BLaER1 treated with 17β-estradiol and CSF1 and Interleukin-3, amounts not matched to agents 10 nM and 100 nM (cell line): Measurements from ENCODE around the gene SPOCK2.

Experiments
- H3K27ac ChIP-seq, 11 experiments: shearing (Covaris generic); formaldehyde crosslinking; 2 replicates each; pipeline ENCODE4 v1.8.1; 2022
- H3K27me3 ChIP-seq, 11 experiments: shearing (Covaris generic); formaldehyde crosslinking; 2 replicates each; pipeline ENCODE4 v1.8.1; 2022
- H3K36me3 ChIP-seq, 11 experiments: shearing (Covaris generic); formaldehyde crosslinking; 2 replicates each; pipeline ENCODE4 v1.8.1; 2022
- H3K4me1 ChIP-seq, 10 experiments: shearing (Covaris generic); formaldehyde crosslinking; 2 replicates each; pipeline ENCODE4 v1.8.1; 2022
- H3K4me2 ChIP-seq, 11 experiments: shearing (Covaris generic); formaldehyde crosslinking; 2 replicates each; pipeline ENCODE4 v1.8.1; 2022
- H3K4me3 ChIP-seq, 10 experiments: shearing (Covaris generic); formaldehyde crosslinking; 2 replicates each; pipeline ENCODE4 v1.8.1; 2022
- H3K9ac ChIP-seq, 11 experiments: shearing (Covaris generic); formaldehyde crosslinking; 2 replicates each; pipeline ENCODE4 v1.8.1; 2022
- H3K9me3 ChIP-seq, 11 experiments: shearing (Covaris generic); formaldehyde crosslinking; replicated peaks in 1 of 11; 2 replicates each; pipeline ENCODE4 v1.8.1; 2022
- H4K20me1 ChIP-seq, 11 experiments: shearing (Covaris generic); formaldehyde crosslinking; 2 replicates each; pipeline ENCODE4 v1.8.1; 2022
- Cebpa-rat ChIP-seq, 11 experiments: shearing (Covaris generic); IDR thresholded peaks; 2 replicates each; pipeline ENCODE4 v1.8.1; 2022

The SPOCK2 gene

GRCh38 chr10:72094574-72094973, 6.2 kb upstream of the SPOCK2 start:
- Histone ChIP-seq H3K4me2 (no peak overlapping the region), H3K27me3 (peaks cover 15 to 24% (median 19%) of the 10 kb centered on the region in 11 experiments), H3K9me3 (no peaks in the 10 kb centered on the region), H3K4me1 (peaks cover 0 to 2% (median 0%) of the 10 kb centered on the region in 10 experiments; a peak in 5 of 20 replicates), H3K36me3 (peaks cover 24 to 60% (median 37%) of the 10 kb centered on the region in 11 experiments), H3K27ac (no peak overlapping the region), H3K9ac (no peak overlapping the region), H4K20me1 (no peaks in the 10 kb centered on the region), H3K4me3 (no peak overlapping the region)
- TF ChIP-seq Cebpa-rat (IDR thresholded peaks at IDR 0.05): no peak

GRCh38 chr10:72093450-72093849, 5.1 kb upstream of the SPOCK2 start:
- no peak for TF ChIP-seq Cebpa-rat (IDR thresholded peaks at IDR 0.05)
- Histone ChIP-seq H3K27ac (no peak overlapping the region), H3K4me2 (no peak overlapping the region), H3K9ac (no peak overlapping the region), H3K9me3 (no peaks in the 10 kb centered on the region), H3K27me3 (peaks cover 26 to 35% (median 30%) of the 10 kb centered on the region in 11 experiments), H3K4me1 (peaks cover 5 to 13% (median 6%) of the 10 kb centered on the region in 10 experiments), H3K36me3 (peaks cover 22 to 49% (median 33%) of the 10 kb centered on the region in 11 experiments), H4K20me1 (peaks cover 0 to 6% (median 0%) of the 10 kb centered on the region in 11 experiments; a peak in 4 of 22 replicates), H3K4me3 (no peak overlapping the region)

- Histone ChIP-seq H3K4me1 (peaks cover 10 to 18% (median 11%) of the 10 kb centered on the region in 10 experiments), H3K9me3 (no peaks in the 10 kb centered on the region), H3K9ac (no peak overlapping the region), H3K4me2 (no peak overlapping the region), H4K20me1 (peaks cover 0 to 11% (median 3%) of the 10 kb centered on the region in 11 experiments; a peak in 8 of 22 replicates), H3K27ac (no peak overlapping the region), H3K4me3 (no peak overlapping the region), H3K27me3 (peaks cover 30 to 39% (median 35%) of the 10 kb centered on the region in 11 experiments), H3K36me3 (peaks cover 21 to 44% (median 33%) of the 10 kb centered on the region in 11 experiments)
- no peak for TF ChIP-seq Cebpa-rat (IDR thresholded peaks at IDR 0.05)
Observed at GRCh38 chr10:72092987-72093386, 4.6 kb upstream of the SPOCK2 start.

GRCh38 chr10:72092171-72092924, 4.0 kb upstream of the SPOCK2 start:
- Histone ChIP-seq H3K4me1 (peaks cover 16 to 24% (median 17%) of the 10 kb centered on the region in 10 experiments), H3K9me3 (no peaks in the 10 kb centered on the region), H3K4me3 (no peak overlapping the region), H3K4me2 (no peak overlapping the region), H3K27ac (no peak overlapping the region), H3K9ac (no peak overlapping the region), H4K20me1 (peaks cover 0 to 17% (median 9%) of the 10 kb centered on the region in 11 experiments; a peak in 9 of 22 replicates), H3K36me3 (peaks cover 21 to 39% (median 29%) of the 10 kb centered on the region in 11 experiments; a peak in 21 of 22 replicates), H3K27me3 (peaks cover 37 to 46% (median 41%) of the 10 kb centered on the region in 11 experiments)
- TF ChIP-seq Cebpa-rat (IDR thresholded peaks at IDR 0.05): no peak

- H3K4me1 ChIP-seq: peaks cover 22 to 44% (median 35%) of the 10 kb centered on the region in 10 experiments
- H4K20me1 ChIP-seq: peaks cover 0 to 34% (median 11%) of the 10 kb centered on the region in 11 experiments; a peak in 10 of 22 replicates
- H3K27ac ChIP-seq: no peak overlapping the region
- no peak overlapping the region for H3K9ac ChIP-seq
- no peak overlapping the region for H3K4me2 ChIP-seq
- no peak overlapping the region for H3K4me3 ChIP-seq
- no peak for TF ChIP-seq Cebpa-rat (IDR thresholded peaks at IDR 0.05)
- H3K36me3 ChIP-seq: peaks cover 5 to 19% (median 10%) of the 10 kb centered on the region in 11 experiments; a peak in 12 of 22 replicates
- no peaks in the 10 kb centered on the region for H3K9me3 ChIP-seq
- H3K27me3 ChIP-seq: peaks cover 57 to 66% (median 61%) of the 10 kb centered on the region in 11 experiments
Observed at GRCh38 chr10:72090326-72090725, 2.0 kb upstream of the SPOCK2 start.

- Histone ChIP-seq H4K20me1 (peaks cover 0 to 34% (median 11%) of the 10 kb centered on the region in 11 experiments; a peak in 10 of 22 replicates), H3K27me3 (peaks cover 64 to 73% (median 68%) of the 10 kb centered on the region in 11 experiments), H3K4me3 (no peak overlapping the region), H3K4me2 (peak overlapping the region in 4 of 11 experiments; percentile 76 to 87 (median 84); a peak in 4 of 22 replicates), H3K9me3 (no peaks in the 10 kb centered on the region), H3K4me1 (peaks cover 22 to 44% (median 35%) of the 10 kb centered on the region in 10 experiments), H3K27ac (peak overlapping the region in 2 of 11 experiments; percentile 5 to 19; a peak in 2 of 22 replicates), H3K36me3 (peaks cover under 1 to 12% (median 5%) of the 10 kb centered on the region in 11 experiments; a peak in 11 of 22 replicates), H3K9ac (no peak overlapping the region)
- TF ChIP-seq Cebpa-rat (IDR thresholded peaks at IDR 0.05): no peak
Observed at GRCh38 chr10:72089618-72090017, 1.3 kb upstream of the SPOCK2 start.

GRCh38 chr10:72088889-72089575, 681 bp upstream of the SPOCK2 start:
- peak overlapping the region in 6 of 10 experiments; percentile 34 to 65 (median 50); a peak in 9 of 20 replicates for H3K4me3 ChIP-seq
- peak in 9 of 11 experiments; percentile 32 to 97 (median 72); a peak in 15 of 22 replicates for TF ChIP-seq Cebpa-rat (IDR thresholded peaks at IDR 0.05)
- no peaks in the 10 kb centered on the region for H3K9me3 ChIP-seq
- peaks cover 0 to 7% (median 4%) of the 10 kb centered on the region in 11 experiments; a peak in 9 of 22 replicates for H3K36me3 ChIP-seq
- peak overlapping the region in 4 of 11 experiments; percentile 11 to 60 (median 54); a peak in 6 of 22 replicates for H3K27ac ChIP-seq
- H3K4me2 ChIP-seq: peak overlapping the region; percentile 64 to 88 (median 83); a peak in 21 of 22 replicates
- peak overlapping the region in 4 of 11 experiments; percentile 36 to 55 (median 52); a peak in 5 of 22 replicates for H3K9ac ChIP-seq
- peaks cover 0 to 34% (median 11%) of the 10 kb centered on the region in 11 experiments; a peak in 10 of 22 replicates for H4K20me1 ChIP-seq
- H3K4me1 ChIP-seq: peaks cover 22 to 44% (median 35%) of the 10 kb centered on the region in 10 experiments
- peaks cover 69 to 79% (median 74%) of the 10 kb centered on the region in 11 experiments for H3K27me3 ChIP-seq

GRCh38 chr10:72087392-72087968, 871 bp downstream of the SPOCK2 start:
- Histone ChIP-seq H3K9me3 (no peaks in the 10 kb centered on the region), H3K36me3 (peaks cover 0 to 4% (median 0%) of the 10 kb centered on the region in 11 experiments; a peak in 3 of 22 replicates), H3K4me1 (peaks cover 22 to 44% (median 35%) of the 10 kb centered on the region in 10 experiments), H3K9ac (peak overlapping the region in 8 of 11 experiments; percentile 6 to 55 (median 43); a peak in 10 of 22 replicates), H3K4me3 (peak overlapping the region; percentile 34 to 65 (median 49)), H4K20me1 (peaks cover 0 to 34% (median 11%) of the 10 kb centered on the region in 11 experiments; a peak in 10 of 22 replicates), H3K27me3 (peaks cover 69 to 82% (median 77%) of the 10 kb centered on the region in 11 experiments), H3K27ac (peak overlapping the region in 4 of 11 experiments; percentile 11 to 60 (median 54); a peak in 4 of 22 replicates), H3K4me2 (peak overlapping the region; percentile 64 to 88 (median 83))
- no peak for TF ChIP-seq Cebpa-rat (IDR thresholded peaks at IDR 0.05)
